Activated CD4-positive, alpha-beta memory T cell treated with anti-CD3 and anti-CD28 coated beads, Interleukin-2, amount 10 ng/mL, durations not matched to agents 7 days and 5 days (primary cell): ENCODE measurements around the gene TAF3. TPM values are rescaled to one million over a fixed set of nuclear protein-coding genes. Genes with fewer than 3 reads are reported as not detected.

Experiments
- CTCF ChIA-PET: fragments of 350-600 bp; sonication (Branson Sonifier 250); formaldehyde crosslinking; loops from one replicate; lab custom pipeline; 2021; ENCODE audit warnings: antibody characterized with exemption, inconsistent platforms; lab: Charles Lee
- POLR2A ChIA-PET: fragments of 350-600 bp; sonication (Branson Sonifier 250); formaldehyde crosslinking; loops from one replicate; lab custom pipeline; 2021; ENCODE audit warnings: antibody characterized with exemption; lab: Charles Lee
- DNase-seq: peaks from one replicate; pipeline ENCODE4 v3.0.0-alpha.2; 2020
- H3K27ac Mint-ChIP-seq: one replicate; pipeline ENCODE4 v1.8.0; 2021; ENCODE audit warnings: mild to moderate bottlenecking, mixed read lengths
- H3K27me3 Mint-ChIP-seq: one replicate; pipeline ENCODE4 v1.8.0; 2021; ENCODE audit warnings: mixed read lengths
- H3K36me3 Mint-ChIP-seq: one replicate; pipeline ENCODE4 v1.8.0; 2021; ENCODE audit warnings: low read depth, mixed read lengths
- H3K4me1 Mint-ChIP-seq: one replicate; pipeline ENCODE4 v1.8.0; 2021; ENCODE audit warnings: mixed read lengths
- H3K4me3 Mint-ChIP-seq: one replicate; pipeline ENCODE4 v1.8.0; 2021; ENCODE audit warnings: mild to moderate bottlenecking, mixed read lengths
- H3K9me3 Mint-ChIP-seq: one replicate; pipeline ENCODE4 v1.8.0; 2021; ENCODE audit warnings: mixed read lengths
- total RNA-seq, 2 experiments: library from RNA; stranded (reverse); gene quantifications; one replicate each; pipeline ENCODE4 v1.2.3, GENCODE V29; 2021

Gene TAF3
- total RNA-seq, 2 experiments from 2014 or later = 12.7 to 13.0 TPM

GRCh38 chr10:7817984-7818294, 366 bp upstream of the TAF3 start:
- no peak for DNase-seq
- Mint-ChIP-seq H3K4me1 (peaks cover 30% of the 10 kb centered on the region), H3K27ac (peak overlapping the region; percentile 82), H3K36me3 (peaks cover 4% of the 10 kb centered on the region), H3K9me3 (no peaks in the 10 kb centered on the region), H3K27me3 (peaks cover 3% of the 10 kb centered on the region), H3K4me3 (peak overlapping the region; percentile 97)
- ChIA-PET CTCF (interaction anchor here (1.3 to 2.2 kb wide), 4 partner anchors 9 to 292 kb away, joined by 3 to 12 read pairs (median 6); partner anchors contain the start of genes ATP5F1C and KIN), POLR2A (interaction anchor here (0.7 to 5.0 kb wide), 11 partner anchors 9 to 515 kb away, joined by 3 to 86 read pairs (median 4); partner anchors contain the start of genes ATP5F1C and KIN)

- Mint-ChIP-seq H3K4me3 (peak overlapping the region; percentile 97), H3K4me1 (peaks cover 30% of the 10 kb centered on the region), H3K9me3 (no peaks in the 10 kb centered on the region), H3K36me3 (peaks cover 4% of the 10 kb centered on the region), H3K27ac (peak overlapping the region; percentile 82), H3K27me3 (peaks cover 3% of the 10 kb centered on the region)
- CTCF ChIA-PET = interaction anchor here (0.9 to 2.2 kb wide), 8 partner anchors 10 to 293 kb away, joined by 3 to 12 read pairs (median 4); partner anchors contain the start of genes ATP5F1C and KIN
- POLR2A ChIA-PET = interaction anchor here (1.8 to 5.0 kb wide), 4 partner anchors 10 to 513 kb away, joined by 5 to 86 read pairs (median 14); partner anchors contain the start of genes ATP5F1C and KIN
- DNase-seq = peak; percentile 44
Measured at GRCh38 chr10:7819121-7819460, 786 bp downstream of the TAF3 start.

- H3K27ac Mint-ChIP-seq = no peak overlapping the region
- no peak for DNase-seq
- H3K36me3 Mint-ChIP-seq = peaks cover 19% of the 10 kb centered on the region
- no peaks in the 10 kb centered on the region for H3K9me3 Mint-ChIP-seq
- no peaks in the 10 kb centered on the region for H3K27me3 Mint-ChIP-seq
- CTCF ChIA-PET = no interaction called here
- no peak overlapping the region for H3K4me3 Mint-ChIP-seq
- POLR2A ChIA-PET = interaction anchor here (1.0 kb wide), 1 partner anchor 36 kb away, joined by 3 read pairs; the partner anchor contains the start of genes ATP5F1C and KIN
- H3K4me1 Mint-ChIP-seq = peaks cover 15% of the 10 kb centered on the region
Measured at GRCh38 chr10:7824251-7824650, 5.9 kb downstream of the TAF3 start.

GRCh38 chr10:7826971-7827370, 8.7 kb downstream of the TAF3 start:
- CTCF ChIA-PET = no interaction called here
- Mint-ChIP-seq H3K36me3 (peaks cover 23% of the 10 kb centered on the region), H3K4me1 (peaks cover 3% of the 10 kb centered on the region), H3K9me3 (no peaks in the 10 kb centered on the region), H3K27ac (no peak overlapping the region), H3K27me3 (no peaks in the 10 kb centered on the region), H3K4me3 (no peak overlapping the region)
- POLR2A ChIA-PET = no interaction called here
- no peak for DNase-seq

- H3K36me3 Mint-ChIP-seq = peaks cover 39% of the 10 kb centered on the region
- no peak overlapping the region for H3K27ac Mint-ChIP-seq
- no peak overlapping the region for H3K4me3 Mint-ChIP-seq
- H3K27me3 Mint-ChIP-seq = no peaks in the 10 kb centered on the region
- DNase-seq = no peak
- CTCF ChIA-PET = interaction anchor here (1.0 kb wide), 1 partner anchor 10 kb away, joined by 4 read pairs; no protein-coding TSS in a partner anchor
- peaks cover 8% of the 10 kb centered on the region for H3K4me1 Mint-ChIP-seq
- POLR2A ChIA-PET = no interaction called here
- H3K9me3 Mint-ChIP-seq = no peaks in the 10 kb centered on the region
Measured at GRCh38 chr10:7829289-7829834, 11.1 kb downstream of the TAF3 start.

GRCh38 chr10:7832060-7832459, 13.8 kb downstream of the TAF3 start:
- Mint-ChIP-seq H3K4me1 (peaks cover 11% of the 10 kb centered on the region), H3K27ac (no peak overlapping the region)
- CTCF ChIA-PET = no interaction called here

GRCh38 chr10:7833210-7833609, 14.9 kb downstream of the TAF3 start:
- H3K36me3 Mint-ChIP-seq = peaks cover 44% of the 10 kb centered on the region
- ChIA-PET CTCF (no interaction called here), POLR2A (no interaction called here)
- H3K4me1 Mint-ChIP-seq = peaks cover 11% of the 10 kb centered on the region
- H3K27me3 Mint-ChIP-seq = no peaks in the 10 kb centered on the region
- H3K27ac Mint-ChIP-seq = no peak overlapping the region
- no peak for DNase-seq
- no peak overlapping the region for H3K4me3 Mint-ChIP-seq
- H3K9me3 Mint-ChIP-seq = no peaks in the 10 kb centered on the region

More at GRCh38 chr10:7832060-7832459, 13.8 kb downstream of the TAF3 start:
- Mint-ChIP-seq H3K4me3 (no peak overlapping the region), H3K9me3 (no peaks in the 10 kb centered on the region), H3K36me3 (peaks cover 44% of the 10 kb centered on the region), H3K27me3 (no peaks in the 10 kb centered on the region)
- POLR2A ChIA-PET = no interaction called here
- no peak for DNase-seq

- ChIA-PET CTCF (no interaction called here), POLR2A (no interaction called here)
Measured at GRCh38 chr10:7834262-7834661, 16.0 kb downstream of the TAF3 start.

GRCh38 chr10:7836571-7836970, 18.3 kb downstream of the TAF3 start:
- CTCF ChIA-PET = no interaction called here
- no peaks in the 10 kb centered on the region for H3K27me3 Mint-ChIP-seq
- no peak for DNase-seq
- H3K4me3 Mint-ChIP-seq = no peak overlapping the region
- POLR2A ChIA-PET = no interaction called here
- H3K27ac Mint-ChIP-seq = no peak overlapping the region
- peaks cover 44% of the 10 kb centered on the region for H3K36me3 Mint-ChIP-seq
- no peaks in the 10 kb centered on the region for H3K9me3 Mint-ChIP-seq
- H3K4me1 Mint-ChIP-seq = peaks cover 8% of the 10 kb centered on the region

More at GRCh38 chr10:7834262-7834661, 16.0 kb downstream of the TAF3 start:
- Mint-ChIP-seq H3K36me3 (peaks cover 44% of the 10 kb centered on the region), H3K27me3 (no peaks in the 10 kb centered on the region), H3K9me3 (no peaks in the 10 kb centered on the region), H3K27ac (no peak overlapping the region), H3K4me1 (peaks cover 11% of the 10 kb centered on the region), H3K4me3 (no peak overlapping the region)
- no peak for DNase-seq

- H3K27me3 Mint-ChIP-seq = no peaks in the 10 kb centered on the region
- no peak overlapping the region for H3K4me3 Mint-ChIP-seq
- H3K4me1 Mint-ChIP-seq = no peaks in the 10 kb centered on the region
- CTCF ChIA-PET = no interaction called here
- DNase-seq = no peak
- H3K27ac Mint-ChIP-seq = no peak overlapping the region
- H3K9me3 Mint-ChIP-seq = no peaks in the 10 kb centered on the region
- POLR2A ChIA-PET = no interaction called here
- H3K36me3 Mint-ChIP-seq = peaks cover under 1% of the 10 kb centered on the region
Measured at GRCh38 chr10:7846591-7846990, 28.3 kb downstream of the TAF3 start.

GRCh38 chr10:7853226-7853842, 35.0 kb downstream of the TAF3 start:
- no peaks in the 10 kb centered on the region for H3K27me3 Mint-ChIP-seq
- no peak overlapping the region for H3K4me3 Mint-ChIP-seq
- CTCF ChIA-PET = no interaction called here
- H3K36me3 Mint-ChIP-seq = peaks cover 3% of the 10 kb centered on the region
- POLR2A ChIA-PET = no interaction called here
- no peaks in the 10 kb centered on the region for H3K4me1 Mint-ChIP-seq
- no peak for DNase-seq
- no peaks in the 10 kb centered on the region for H3K9me3 Mint-ChIP-seq
- no peak overlapping the region for H3K27ac Mint-ChIP-seq

GRCh38 chr10:7853890-7854289, 35.6 kb downstream of the TAF3 start:
- DNase-seq = no peak
- ChIA-PET POLR2A (no interaction called here), CTCF (no interaction called here)
- H3K27me3 Mint-ChIP-seq = no peaks in the 10 kb centered on the region
- H3K36me3 Mint-ChIP-seq = peaks cover 3% of the 10 kb centered on the region
- no peak overlapping the region for H3K4me3 Mint-ChIP-seq
- no peak overlapping the region for H3K27ac Mint-ChIP-seq
- H3K9me3 Mint-ChIP-seq = no peaks in the 10 kb centered on the region
- no peaks in the 10 kb centered on the region for H3K4me1 Mint-ChIP-seq

- ChIA-PET CTCF (no interaction called here), POLR2A (interaction anchor here (1.0 kb wide), 1 partner anchor 37 kb away, joined by 4 read pairs; the partner anchor contains the start of gene TAF3)
- H3K4me3 Mint-ChIP-seq = no peak overlapping the region
- H3K27me3 Mint-ChIP-seq = no peaks in the 10 kb centered on the region
- H3K36me3 Mint-ChIP-seq = peaks cover 9% of the 10 kb centered on the region
- peaks cover 5% of the 10 kb centered on the region for H3K9me3 Mint-ChIP-seq
- DNase-seq = no peak
- H3K4me1 Mint-ChIP-seq = no peaks in the 10 kb centered on the region
- no peak overlapping the region for H3K27ac Mint-ChIP-seq
Measured at GRCh38 chr10:7855205-7855604, 36.9 kb downstream of the TAF3 start.
